Body of pancreas (tissue), 4 donors: ENCODE data around the gene PEX14. TPM values are rescaled to one million over a fixed set of nuclear protein-coding genes. Genes with fewer than 3 reads are reported as not detected.

Experiments
- ATAC-seq: fragments of 150-250 bp; one replicate; pipeline ENCODE4 v1.9.1; 2016
- DNase-seq, 4 donors: peaks; one replicate each; pipeline ENCODE4 v3.0.0-alpha.2; 2019
- H3K27ac ChIP-seq, 4 donors: fragments of 200-600 bp; sonication (generic); 1 replicate in 3 of 4; 2 replicates in 1 of 4; pipeline versions ENCODE4 v1.5.1 to v1.6.1; 2016 to 2019; ENCODE audit warnings: mild to moderate bottlenecking in 1 of 4, mixed read lengths in 1 of 4, moderate library complexity in 1 of 4
- H3K27me3 ChIP-seq, 2 donors: fragments of 200-600 bp; sonication (generic); one replicate each; pipeline ENCODE4 v1.6.0; 2016; ENCODE audit warnings: mild to moderate bottlenecking in 1 of 2
- H3K36me3 ChIP-seq, 2 donors: fragments of 200-600 bp; sonication (generic); replicated peaks in 1 of 2; 2 replicates each; pipeline ENCODE4 v1.5.1; 2016; ENCODE audit warnings: low read depth in 2 of 2; ENCODE audit not compliant: insufficient read depth in 1 of 2
- H3K4me1 ChIP-seq: fragments of 200-600 bp; sonication (generic); one replicate; pipeline ENCODE4 v1.6.0; 2016
- H3K4me3 ChIP-seq, 2 donors: fragments of 200-600 bp; sonication (generic); 1 replicate in 1 of 2; 2 replicates in 1 of 2; pipeline ENCODE4 v1.5.1; 2016 to 2019
- H3K9me3 ChIP-seq, 3 donors: fragments of 200-600 bp; sonication (generic); 1 replicate in 2 of 3; 2 replicates in 1 of 3; pipeline ENCODE4 v1.5.1; 2016
- POLR2A ChIP-seq, 3 donors: fragments of 450-650 bp; IDR thresholded peaks; one replicate each; pipeline ENCODE4 v1.6.1; 2016; ENCODE audit warnings: antibody characterized with exemption in 3 of 3, mild to moderate bottlenecking in 2 of 3
- WGBS, 2 donors: methylation state at CpG; one replicate each; pipeline ENCODE4 v1.1.5; 2017; 5-methylcytosine and 5-hydroxymethylcytosine counted together
- intact Hi-C: fragments of 100-400 bp; cut with DNase I; formaldehyde crosslinking; loops from one replicate; pipeline ENCODE4 v1.15.1; 2023
- total RNA-seq, 2 donors: library from RNA; depleted of rRNA; stranded (reverse); fragments of >200 nt; gene quantifications; one replicate each; pipeline ENCODE4 v1.1.0, GENCODE V29; 2016
- TF ChIP-seq, protein P1 (sequence below), 7 experiments: fragments of 450-650 bp in 4 of 7; fragments of 200-600 bp in 3 of 7; sonication (generic) in 3 of 7; IDR thresholded peaks; one replicate each; pipeline ENCODE4 v1.5.1; 2016 to 2019; ENCODE audit warnings: antibody characterized with exemption in 7 of 7

Gene PEX14
- total RNA-seq, 2 donors from 2014 or later: 8.6 to 8.8 TPM

- Histone ChIP-seq H3K27me3 (no peaks in the 10 kb centered on the region), H3K9me3 (no peaks in the 10 kb centered on the region), H3K4me1 (no peaks in the 10 kb centered on the region), H3K4me3 (no peak overlapping the region), H3K36me3 (no peaks in the 10 kb centered on the region), H3K27ac (no peak overlapping the region)
- intact Hi-C loops: no loop called here
- no peak for TF ChIP-seq POLR2A (IDR thresholded peaks at IDR 0.05)
- TF ChIP-seq, protein P1, sequence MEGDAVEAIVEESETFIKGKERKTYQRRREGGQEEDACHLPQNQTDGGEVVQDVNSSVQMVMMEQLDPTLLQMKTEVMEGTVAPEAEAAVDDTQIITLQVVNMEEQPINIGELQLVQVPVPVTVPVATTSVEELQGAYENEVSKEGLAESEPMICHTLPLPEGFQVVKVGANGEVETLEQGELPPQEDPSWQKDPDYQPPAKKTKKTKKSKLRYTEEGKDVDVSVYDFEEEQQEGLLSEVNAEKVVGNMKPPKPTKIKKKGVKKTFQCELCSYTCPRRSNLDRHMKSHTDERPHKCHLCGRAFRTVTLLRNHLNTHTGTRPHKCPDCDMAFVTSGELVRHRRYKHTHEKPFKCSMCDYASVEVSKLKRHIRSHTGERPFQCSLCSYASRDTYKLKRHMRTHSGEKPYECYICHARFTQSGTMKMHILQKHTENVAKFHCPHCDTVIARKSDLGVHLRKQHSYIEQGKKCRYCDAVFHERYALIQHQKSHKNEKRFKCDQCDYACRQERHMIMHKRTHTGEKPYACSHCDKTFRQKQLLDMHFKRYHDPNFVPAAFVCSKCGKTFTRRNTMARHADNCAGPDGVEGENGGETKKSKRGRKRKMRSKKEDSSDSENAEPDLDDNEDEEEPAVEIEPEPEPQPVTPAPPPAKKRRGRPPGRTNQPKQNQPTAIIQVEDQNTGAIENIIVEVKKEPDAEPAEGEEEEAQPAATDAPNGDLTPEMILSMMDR (IDR thresholded peaks at IDR 0.05): no peak
- ATAC-seq: no peak
- DNase-seq: no peak
- WGBS, 2 donors: 87 to 94% methylated on average over 8 to 12 of the region's 12 CpGs
These were observed 137.8 kb downstream of the PEX14 start for GRCh38 chr1:10612436-10613160.

- DNase-seq: no peak
- Histone ChIP-seq H3K36me3 (no peaks in the 10 kb centered on the region), H3K27ac (no peak overlapping the region), H3K4me1 (no peaks in the 10 kb centered on the region), H3K9me3 (no peaks in the 10 kb centered on the region), H3K27me3 (no peaks in the 10 kb centered on the region), H3K4me3 (no peak overlapping the region)
- TF ChIP-seq, protein P1 (IDR thresholded peaks at IDR 0.05): no peak
- TF ChIP-seq POLR2A (IDR thresholded peaks at IDR 0.05): no peak
- WGBS, 2 donors: 97 to 100% methylated on average over 3 to 10 of the region's 10 CpGs
- intact Hi-C loops: no loop called here
- no peak for ATAC-seq
These were observed 138.6 kb downstream of the PEX14 start for GRCh38 chr1:10613340-10613739.

GRCh38 chr1:10613861-10614260 lies 139.1 kb downstream of the PEX14 start:
- H3K4me3 ChIP-seq: no peak overlapping the region
- H3K9me3 ChIP-seq: no peaks in the 10 kb centered on the region
- no peak overlapping the region for H3K27ac ChIP-seq
- no peaks in the 10 kb centered on the region for H3K27me3 ChIP-seq
- TF ChIP-seq POLR2A (IDR thresholded peaks at IDR 0.05): no peak
- TF ChIP-seq, protein P1 (IDR thresholded peaks at IDR 0.05): no peak
- WGBS, 2 donors: 88 to 89% methylated on average over 8 of the region's 8 CpGs
- ATAC-seq (no peak), DNase-seq (no peak)
- intact Hi-C loops: no loop called here
- no peaks in the 10 kb centered on the region for H3K4me1 ChIP-seq
- H3K36me3 ChIP-seq: no peaks in the 10 kb centered on the region

GRCh38 chr1:10614377-10615225 lies 139.9 kb downstream of the PEX14 start:
- ATAC-seq: no peak
- Histone ChIP-seq H3K36me3 (no peaks in the 10 kb centered on the region), H3K4me3 (no peak overlapping the region), H3K27me3 (no peaks in the 10 kb centered on the region), H3K27ac (no peak overlapping the region), H3K4me1 (no peaks in the 10 kb centered on the region), H3K9me3 (no peaks in the 10 kb centered on the region)
- intact Hi-C loops: no loop called here
- no peak for DNase-seq
- WGBS, 2 donors: 84 to 93% methylated on average over 13 to 18 of the region's 18 CpGs
- TF ChIP-seq, protein P1 (IDR thresholded peaks at IDR 0.05): no peak
- no peak for TF ChIP-seq POLR2A (IDR thresholded peaks at IDR 0.05)
